Ovary (tissue), 9 donors: ENCODE results near the gene AKAP12. TPM values are rescaled to one million over a fixed set of nuclear protein-coding genes. Genes with fewer than 3 reads are reported as not detected.

Experiments
- DNase-seq, 5 donors: peaks; one replicate each; pipeline ENCODE4 v3.0.0-alpha.2; 2019 to 2020
- H3K27ac ChIP-seq, 2 donors: fragments of 200-600 bp; one replicate each; pipeline versions ENCODE4 v1.5.1 to v1.8.0; 2019 to 2022
- H3K27me3 ChIP-seq: fragments of 200-600 bp; one replicate; pipeline ENCODE4 v1.8.0; 2022
- H3K36me3 ChIP-seq: fragments of 200-600 bp; sonication (generic); one replicate; pipeline ENCODE4 v1.5.1; 2019
- H3K4me1 ChIP-seq: one replicate; pipeline ENCODE4 v1.8.1; 2013; ENCODE audit warnings: mild to moderate bottlenecking, moderate library complexity; ENCODE audit not compliant: insufficient read depth
- H3K4me3 ChIP-seq: fragments of 200-600 bp; sonication (generic); one replicate; pipeline ENCODE4 v1.5.1; 2017
- H3K9me3 ChIP-seq, 2 donors: fragments of 200-600 bp in 1 of 2; sonication (generic) in 1 of 2; one replicate each; pipeline versions ENCODE4 v1.5.1 to v1.8.1; 2013 to 2019; ENCODE audit warnings: mild to moderate bottlenecking in 1 of 2, moderate library complexity in 1 of 2
- CTCF ChIP-seq, 3 donors: fragments of 450-650 bp in 2 of 3; fragments of 200-600 bp in 1 of 3; IDR thresholded peaks; one replicate each; pipeline versions ENCODE4 v1.5.1 to v1.8.0; 2016 to 2022; ENCODE audit warnings: antibody characterized with exemption in 3 of 3, mild to moderate bottlenecking in 1 of 3
- EP300 ChIP-seq: sonication (generic); formaldehyde crosslinking; IDR thresholded peaks from one replicate; pipeline ENCODE4 v1.6.1; 2017; ENCODE audit warnings: antibody characterized with exemption
- POLR2A ChIP-seq: fragments of 450-650 bp; IDR thresholded peaks from one replicate; pipeline ENCODE4 v1.6.1; 2017; ENCODE audit warnings: antibody characterized with exemption, mild to moderate bottlenecking, moderate library complexity
- WGBS, 3 donors: extraction: QIAGEN DNeasy Blood & Tissue Kit in 1 of 3; methylation state at CpG; one replicate each; pipeline versions ENCODE4 v1.1.5 to v1.1.7; 2013 to 2017; 5-methylcytosine and 5-hydroxymethylcytosine counted together
- intact Hi-C, 4 donors: fragments of 100-400 bp; cut with DNase I; formaldehyde crosslinking; loops; one replicate each; pipeline versions ENCODE4 v1.11.0 to v1.15.1; 2022 to 2023
- polyA plus RNA-seq, 2 donors: library from polyadenylated mRNA; stranded (reverse); fragments of 200-250 nt in 1 of 2; fragments of 350-450 nt in 1 of 2; fragmentation: Illumina TruSeq in 1 of 2; extraction: RNeasy Lipid Tissue Mini Kit (QIAGEN cat#74804) in 1 of 2; gene quantifications; one replicate each; pipeline ENCODE4 v1.2.3, GENCODE V29; 2013 to 2014
- total RNA-seq, 7 donors: library from RNA; depleted of rRNA in 2 of 7; stranded (reverse); fragments of >200 nt in 2 of 7; fragmentation: NEBNext Ultra II Directional in 3 of 7; extraction: Animal tissue kit (Norgen Biotek cat#: 25700) in 3 of 7; gene quantifications; one replicate each; pipeline versions ENCODE4 v1.1.0 to v1.2.4, GENCODE V29; 2016 to 2023
- donor health status: DM: no; HTN: no; CAD: no; lungs with moderate emphysema.
- donor health status: DM: no; HTN: no; CAD: no.
- donor health status: Bipolar disorder and iron deficiency.
- donor health status: DM: yes; HTN: yes; CAD: no.
- donor health status: DM: no; HTN: no; CAD: no.
- donor health status: DM: yes; HTN: yes; CAD: no.

AKAP12 gene
- total and polyA plus RNA-seq, 9 donors = 67.2 to 246 (median 125) TPM

- H3K27ac ChIP-seq = no peak overlapping the region
- no peaks in the 10 kb centered on the region for H3K9me3 ChIP-seq
- no peak for TF ChIP-seq CTCF (IDR thresholded peaks at IDR 0.05)
- no peak for TF ChIP-seq POLR2A
- TF ChIP-seq EP300 = no peak
These were observed 41.1 kb downstream of the AKAP12 start for GRCh38 chr6:151280859-151281258.

GRCh38 chr6:151284012-151284411, 44.2 kb downstream of the AKAP12 start:
- Histone ChIP-seq H3K9me3 (no peaks in the 10 kb centered on the region), H3K27me3 (no peaks in the 10 kb centered on the region), H3K4me1 (peaks cover 20% of the 10 kb centered on the region), H3K27ac (no peak overlapping the region), H3K36me3 (no peaks in the 10 kb centered on the region), H3K4me3 (no peak overlapping the region)
- WGBS, 3 donors = 92 to 95% (median 92%) methylated on average over 11 of the region's 11 CpGs
- TF ChIP-seq POLR2A (no peak), EP300 (no peak), CTCF (IDR thresholded peaks at IDR 0.05) (no peak)
- intact Hi-C loops = no loop called here
- no peak for DNase-seq

More at GRCh38 chr6:151280859-151281258, 41.1 kb downstream of the AKAP12 start:
- H3K4me1 ChIP-seq = peaks cover 12% of the 10 kb centered on the region
- no peaks in the 10 kb centered on the region for H3K27me3 ChIP-seq
- no peak for DNase-seq
- WGBS, 3 donors = 72 to 84% (median 73%) methylated on average over 4 of the region's 4 CpGs
- H3K4me3 ChIP-seq = no peak overlapping the region
- intact Hi-C loops = no loop called here
- no peaks in the 10 kb centered on the region for H3K36me3 ChIP-seq

GRCh38 chr6:151284548-151285017, 44.8 kb downstream of the AKAP12 start:
- H3K9me3 ChIP-seq = no peaks in the 10 kb centered on the region
- 45 to 66% (median 48%) methylated on average over 4 of the region's 4 CpGs for whole genome bisulfite sequencing, 3 donors
- no peak overlapping the region for H3K4me3 ChIP-seq
- H3K4me1 ChIP-seq = peaks cover 20% of the 10 kb centered on the region
- H3K27ac ChIP-seq = peak overlapping the region in 1 of 2 donors; percentile 21
- DNase-seq = no peak
- intact Hi-C loops = no loop called here
- H3K27me3 ChIP-seq = no peaks in the 10 kb centered on the region
- H3K36me3 ChIP-seq = no peaks in the 10 kb centered on the region
- TF ChIP-seq POLR2A = no peak
- TF ChIP-seq EP300 = no peak
- no peak for TF ChIP-seq CTCF (IDR thresholded peaks at IDR 0.05)

GRCh38 chr6:151285122-151285521, 45.4 kb downstream of the AKAP12 start:
- Histone ChIP-seq H3K36me3 (no peaks in the 10 kb centered on the region), H3K4me1 (peaks cover 21% of the 10 kb centered on the region), H3K27ac (peak overlapping the region in 1 of 2 donors; percentile 21), H3K4me3 (no peak overlapping the region), H3K27me3 (no peaks in the 10 kb centered on the region), H3K9me3 (no peaks in the 10 kb centered on the region)
- no peak for TF ChIP-seq POLR2A
- no peak for TF ChIP-seq CTCF (IDR thresholded peaks at IDR 0.05)
- TF ChIP-seq EP300 = no peak
- no peak for DNase-seq
- intact Hi-C loops = no loop called here
